B cell (primary cell): ENCODE data around the gene IFRD1. TPM values are rescaled to one million over a fixed set of nuclear protein-coding genes. Genes with fewer than 3 reads are reported as not detected.

Experiments used
- ATAC-seq: fragments of 200-7000 bp; cut with Tn5 transposase; one replicate; pipeline ENCODE4 v1.10.0; 2021; ENCODE audit warnings: low read depth, mild to moderate bottlenecking, moderate number of reproducible peaks, moderate library complexity
- CTCF ChIA-PET: fragments of 350-600 bp; sonication (Branson Sonifier 250); formaldehyde crosslinking; loops from one replicate; lab custom pipeline; 2021; ENCODE audit warnings: antibody characterized with exemption, inconsistent platforms; lab: Charles Lee
- POLR2A ChIA-PET: fragments of 350-600 bp; sonication (Branson Sonifier 250); formaldehyde crosslinking; loops from one replicate; lab custom pipeline; 2021; ENCODE audit warnings: antibody characterized with exemption; lab: Charles Lee
- DNase-seq: peaks from one replicate; pipeline ENCODE4 v3.0.0; 2013
- H2AFZ ChIP-seq: 2 replicates; pipeline ENCODE4 v1.6.1; 2012; ENCODE audit warnings: mild to moderate bottlenecking, low read depth, low read length; ENCODE audit not compliant: insufficient read depth, poor library complexity, severe bottlenecking
- H3K27ac ChIP-seq, 2 donors: 1 replicate in 1 of 2; 2 replicates in 1 of 2; pipeline ENCODE4 v1.5.1; 2012 to 2013; ENCODE audit warnings: low read length in 2 of 2, mild to moderate bottlenecking in 2 of 2, moderate library complexity in 1 of 2
- H3K27me3 ChIP-seq, 4 experiments: fragments of 200-600 bp in 1 of 4; sonication (generic) in 1 of 4; replicated peaks in 1 of 4; 1 replicate in 2 of 4; 2 replicates in 2 of 4; pipeline versions ENCODE4 v1.6.1 to v1.7.0; 2013 to 2016; ENCODE audit warnings: low read length in 3 of 4, mild to moderate bottlenecking in 2 of 4, mixed read lengths in 1 of 4, moderate library complexity in 1 of 4; ENCODE audit not compliant: insufficient read depth in 4 of 4, control insufficient read depth in 3 of 4; ENCODE audit errors: control extremely low read depth in 1 of 4
- H3K36me3 ChIP-seq, 2 experiments: replicated peaks in 1 of 2; 1 replicate in 1 of 2; 2 replicates in 1 of 2; pipeline versions ENCODE4 v1.6.1 to v1.7.1; 2013; ENCODE audit warnings: low read length in 1 of 2; ENCODE audit not compliant: insufficient read depth in 2 of 2, control insufficient read depth in 1 of 2; ENCODE audit errors: control extremely low read depth in 1 of 2, extremely low read depth in 1 of 2
- H3K4me1 ChIP-seq, 2 donors: fragments of 200-600 bp in 1 of 2; sonication (generic) in 1 of 2; 1 replicate in 1 of 2; 2 replicates in 1 of 2; pipeline versions ENCODE4 v1.5.1 to v1.6.1; 2013 to 2017; ENCODE audit warnings: low read length in 2 of 2; ENCODE audit not compliant: control insufficient read depth in 2 of 2, insufficient read depth in 2 of 2
- H3K4me2 ChIP-seq: replicated peaks from 2 replicates; pipeline ENCODE3; 2012; ENCODE audit warnings: mild to moderate bottlenecking, low read depth, low read length; ENCODE audit not compliant: poor library complexity, severe bottlenecking
- H3K4me3 ChIP-seq, 5 experiments: fragments of 200-600 bp in 1 of 5; sonication (generic) in 1 of 5; 1 replicate in 3 of 5; 2 replicates in 2 of 5; pipeline versions ENCODE4 v1.5.1 to v1.7.0; 2011 to 2016; ENCODE audit warnings: low read length in 4 of 5, mild to moderate bottlenecking in 4 of 5, low read depth in 2 of 5, control low read depth in 1 of 5, moderate library complexity in 1 of 5; ENCODE audit not compliant: insufficient read depth in 1 of 5; ENCODE audit errors: control extremely low read depth in 1 of 5, extremely low read depth in 1 of 5
- H3K79me2 ChIP-seq: fragments of 200-600 bp; sonication (generic); one replicate; pipeline ENCODE4 v1.6.0; 2016; ENCODE audit warnings: low read length; ENCODE audit not compliant: control insufficient read depth, insufficient read depth
- H3K9ac ChIP-seq: fragments of 200-600 bp; sonication (generic); 2 replicates; pipeline ENCODE4 v1.6.1; 2017; ENCODE audit warnings: mild to moderate bottlenecking, low read length, moderate library complexity
- H3K9me3 ChIP-seq, 3 donors: one replicate each; pipeline versions ENCODE4 v1.6.1 to v1.7.1; 2013; ENCODE audit warnings: low read length in 2 of 3; ENCODE audit not compliant: control insufficient read depth in 2 of 3, insufficient read depth in 1 of 3; ENCODE audit errors: control extremely low read depth in 1 of 3
- H4K20me1 ChIP-seq: 2 replicates; pipeline ENCODE4 v1.6.0; 2012; ENCODE audit warnings: mild to moderate bottlenecking, low read length; ENCODE audit not compliant: insufficient read depth, control insufficient read depth, poor library complexity, severe bottlenecking
- H3K27ac Mint-ChIP-seq: one replicate; pipeline ENCODE4 v1.8.0; 2021; ENCODE audit warnings: mixed read lengths
- H3K27me3 Mint-ChIP-seq: one replicate; pipeline ENCODE4 v1.8.0; 2021; ENCODE audit warnings: mixed read lengths
- H3K4me1 Mint-ChIP-seq: one replicate; pipeline ENCODE4 v1.8.0; 2021; ENCODE audit warnings: mixed read lengths
- H3K4me3 Mint-ChIP-seq: one replicate; pipeline ENCODE4 v1.8.0; 2021; ENCODE audit warnings: mixed read lengths
- H3K9me3 Mint-ChIP-seq: one replicate; pipeline ENCODE4 v1.8.0; 2022; ENCODE audit warnings: mixed read lengths; ENCODE audit not compliant: insufficient read depth
- EZH2 ChIP-seq: IDR thresholded peaks from 2 replicates; pipeline ENCODE4 v1.6.1; 2012; ENCODE audit warnings: borderline replicate concordance, low read depth, mild to moderate bottlenecking, moderate library complexity, low read length; ENCODE audit not compliant: insufficient read depth, poor library complexity, severe bottlenecking
- WGBS: methylation state at CpG from one replicate; pipeline ENCODE4 v1.1.5; 2013; ENCODE audit warnings: missing lambda C conversion rate; ENCODE audit not compliant: insufficient coverage; 5-methylcytosine and 5-hydroxymethylcytosine counted together
- intact Hi-C: fragments of 100-400 bp; cut with micrococcal nuclease; formaldehyde crosslinking; loops from one replicate; pipeline ENCODE4 v1.10.0; 2022
- polyA plus RNA-seq: library from polyadenylated mRNA; depleted of rRNA; stranded (reverse); fragments of >200 nt; gene quantifications from 2 replicates; pipeline ENCODE4 v1.2.3, GENCODE V29; 2012
- total RNA-seq, 2 donors: library from RNA; stranded (reverse); fragments of 120-200 nt in 1 of 2; gene quantifications; 1 replicate in 1 of 2; 2 replicates in 1 of 2; pipeline versions ENCODE4 v1.2.3 to v1.2.4, GENCODE V29; 2013 to 2022
- TF ChIP-seq, protein P1 (sequence below): fragments of 200-600 bp; IDR thresholded peaks from one replicate; pipeline ENCODE4 v1.8.0; 2022; ENCODE audit warnings: antibody characterized with exemption, mild to moderate bottlenecking

Gene IFRD1
- total and polyA plus RNA-seq, 2 donors (not counting 1 experiment from before 2014, with no cell fraction given) = 54.1 to 106 TPM

DNA sequence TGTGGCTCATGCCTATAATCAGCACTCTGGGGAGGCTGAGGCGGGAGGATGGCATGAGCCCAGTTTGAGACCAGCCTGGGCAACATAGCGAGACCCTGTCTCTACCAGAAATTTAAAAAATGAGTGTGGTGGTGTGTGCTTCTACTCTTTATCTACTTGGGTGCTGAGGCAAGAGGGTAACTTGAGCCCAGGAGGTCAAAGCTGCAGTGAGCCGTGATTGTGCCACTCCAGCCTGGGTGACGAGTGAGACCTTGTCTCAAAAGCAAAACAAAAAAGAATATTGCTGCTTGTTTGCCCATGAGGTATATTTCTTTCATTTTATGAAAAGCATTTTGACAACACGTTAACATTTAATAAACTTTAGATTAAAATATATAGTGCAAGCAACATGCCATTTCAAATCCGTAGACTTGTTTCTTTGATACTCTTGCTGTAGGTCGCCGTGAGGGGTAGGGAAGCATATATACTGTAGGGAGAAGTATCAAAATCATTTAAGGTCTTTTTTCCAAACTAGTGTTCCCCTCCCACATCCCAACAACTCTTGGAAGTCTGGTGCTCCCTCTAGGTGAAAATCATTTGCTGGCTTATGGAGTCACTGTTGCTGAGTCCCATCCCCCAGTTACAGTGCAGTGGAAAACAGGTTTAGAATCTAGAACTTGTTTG is 26.3 kb downstream of the IFRD1 start:
- no peak overlapping the region for H3K4me3 ChIP-seq
- no peaks in the 10 kb centered on the region for H3K27me3 Mint-ChIP-seq
- H2AFZ ChIP-seq = no peak overlapping the region
- peaks cover 13 to 32% of the 10 kb centered on the region in 2 experiments for H3K36me3 ChIP-seq
- H3K27me3 ChIP-seq = no peaks in the 10 kb centered on the region
- TF ChIP-seq, protein P1, sequence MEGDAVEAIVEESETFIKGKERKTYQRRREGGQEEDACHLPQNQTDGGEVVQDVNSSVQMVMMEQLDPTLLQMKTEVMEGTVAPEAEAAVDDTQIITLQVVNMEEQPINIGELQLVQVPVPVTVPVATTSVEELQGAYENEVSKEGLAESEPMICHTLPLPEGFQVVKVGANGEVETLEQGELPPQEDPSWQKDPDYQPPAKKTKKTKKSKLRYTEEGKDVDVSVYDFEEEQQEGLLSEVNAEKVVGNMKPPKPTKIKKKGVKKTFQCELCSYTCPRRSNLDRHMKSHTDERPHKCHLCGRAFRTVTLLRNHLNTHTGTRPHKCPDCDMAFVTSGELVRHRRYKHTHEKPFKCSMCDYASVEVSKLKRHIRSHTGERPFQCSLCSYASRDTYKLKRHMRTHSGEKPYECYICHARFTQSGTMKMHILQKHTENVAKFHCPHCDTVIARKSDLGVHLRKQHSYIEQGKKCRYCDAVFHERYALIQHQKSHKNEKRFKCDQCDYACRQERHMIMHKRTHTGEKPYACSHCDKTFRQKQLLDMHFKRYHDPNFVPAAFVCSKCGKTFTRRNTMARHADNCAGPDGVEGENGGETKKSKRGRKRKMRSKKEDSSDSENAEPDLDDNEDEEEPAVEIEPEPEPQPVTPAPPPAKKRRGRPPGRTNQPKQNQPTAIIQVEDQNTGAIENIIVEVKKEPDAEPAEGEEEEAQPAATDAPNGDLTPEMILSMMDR = no peak
- no peak for TF ChIP-seq EZH2
- no peaks in the 10 kb centered on the region for H3K4me1 Mint-ChIP-seq
- H3K9me3 Mint-ChIP-seq = no peaks in the 10 kb centered on the region
- no peak overlapping the region for H3K4me3 Mint-ChIP-seq
- no peak overlapping the region for H3K4me2 ChIP-seq
- WGBS = 100% methylated on average over 2 of the region's 8 CpGs
- intact Hi-C loops = no loop called here
- no peak overlapping the region for H3K27ac Mint-ChIP-seq
- H4K20me1 ChIP-seq = no peaks in the 10 kb centered on the region
- DNase-seq (no peak), ATAC-seq (no peak)
- ChIA-PET CTCF (no interaction called here), POLR2A (no interaction called here)
- no peaks in the 10 kb centered on the region for H3K79me2 ChIP-seq
- no peak overlapping the region for H3K27ac ChIP-seq
- no peak overlapping the region for H3K9ac ChIP-seq
- H3K9me3 ChIP-seq = no peaks in the 10 kb centered on the region
- H3K4me1 ChIP-seq = no peaks in the 10 kb centered on the region

DNA sequence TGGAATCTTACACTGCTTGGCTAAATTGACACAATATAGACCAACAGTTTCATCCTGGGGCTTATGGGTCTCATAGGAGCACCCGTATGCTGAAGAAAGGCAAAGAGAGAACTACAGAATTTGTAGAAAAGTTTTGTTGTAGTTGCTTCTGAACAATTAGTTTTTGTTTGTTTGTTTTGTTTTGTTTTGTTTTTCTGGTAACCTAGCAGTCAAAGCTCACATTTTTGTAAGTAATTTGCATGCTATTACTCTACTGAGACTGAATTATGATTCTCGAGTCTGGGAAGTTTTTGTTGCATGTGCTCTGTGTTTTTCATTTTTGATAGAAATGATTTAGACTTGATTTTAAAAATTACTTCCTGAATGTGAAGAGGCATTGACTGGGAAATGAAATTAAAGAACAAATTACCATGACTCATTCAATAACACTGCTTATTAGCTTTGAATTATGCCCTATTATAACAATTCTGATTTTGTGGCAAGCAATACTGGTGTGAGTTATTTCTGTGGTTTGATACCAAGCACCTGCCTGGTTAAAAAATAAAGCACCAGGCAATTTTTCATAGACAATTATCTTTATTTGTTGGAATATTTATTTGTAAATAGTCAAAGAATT is 31.0 kb downstream of the IFRD1 start:
- Histone ChIP-seq H3K27me3 (no peaks in the 10 kb centered on the region), H3K36me3 (peaks cover under 1 to 4% of the 10 kb centered on the region in 2 experiments), H3K9ac (no peak overlapping the region), H4K20me1 (no peaks in the 10 kb centered on the region), H3K9me3 (no peaks in the 10 kb centered on the region), H2AFZ (no peak overlapping the region), H3K79me2 (no peaks in the 10 kb centered on the region), H3K4me1 (no peaks in the 10 kb centered on the region), H3K27ac (no peak overlapping the region), H3K4me3 (no peak overlapping the region), H3K4me2 (no peak overlapping the region)
- H3K4me1 Mint-ChIP-seq = no peaks in the 10 kb centered on the region
- no peaks in the 10 kb centered on the region for H3K27me3 Mint-ChIP-seq
- intact Hi-C loops = loop anchor here (2.0 kb wide), 1 partner anchor 418 kb away; no protein-coding TSS in a partner anchor
- no peak overlapping the region for H3K27ac Mint-ChIP-seq
- TF ChIP-seq EZH2 = no peak
- TF ChIP-seq, protein P1 = no peak
- no peaks in the 10 kb centered on the region for H3K9me3 Mint-ChIP-seq
- ATAC-seq (no peak), DNase-seq (no peak)
- ChIA-PET CTCF (interaction anchor here (0.9 to 1.1 kb wide), 2 partner anchors 15 to 418 kb away, joined by 3 to 4 read pairs; no protein-coding TSS in a partner anchor), POLR2A (no interaction called here)
- WGBS = no CpG with 5 or more reads among the region's 2 CpGs
- no peak overlapping the region for H3K4me3 Mint-ChIP-seq
